HK-2 (cell line): ENCODE measurements around the gene IFT122.
"Not testable (repeated sequence)": the region's sequence is repeated elsewhere in the genome, so short reads cannot be mapped to it uniquely, and the experiment has no call there.

Experiments
- DNase-seq: peaks from one replicate; pipeline ENCODE4 v3.0.0-alpha.2; 2018; ENCODE audit not compliant: unreplicated experiment

IFT122 gene

GRCh38 chr3:129439817-129440617 is at the start of gene IFT122, which contains the start of gene MBD4:
Gene IFT122, plus strand, starts transcription at chr3:129440224. Its CDS starts 107 bp downstream, at chr3:129440331.
Gene MBD4, minus strand, starts transcription at chr3:129439948. Its CDS starts 115 bp downstream, at chr3:129439833.
- DNase-seq = peak; percentile 99

- DNase-seq = not testable (repeated sequence)
Observed at GRCh38 chr3:129391583-129391982, 48.4 kb upstream of the IFT122 start.

- DNase-seq = not testable (repeated sequence)
Observed at GRCh38 chr3:129392106-129392887, 47.7 kb upstream of the IFT122 start.

- no peak for DNase-seq
Observed at GRCh38 chr3:129393271-129393670, 46.8 kb upstream of the IFT122 start.

GRCh38 chr3:129393760-129394564 is 46.1 kb upstream of the IFT122 start:
- DNase-seq = not testable (repeated sequence)

- DNase-seq = peak; percentile 31
Observed at GRCh38 chr3:129398803-129399144, 41.2 kb upstream of the IFT122 start.

- peak; percentile 78 for DNase-seq
Observed at GRCh38 chr3:129399145-129399894, 40.7 kb upstream of the IFT122 start.

- DNase-seq = peak; percentile 37
Observed at GRCh38 chr3:129399895-129400357, 40.1 kb upstream of the IFT122 start.

GRCh38 chr3:129402210-129402609 is 37.8 kb upstream of the IFT122 start:
- DNase-seq = no peak

- DNase-seq = no peak
Observed at GRCh38 chr3:129402616-129403015, 37.4 kb upstream of the IFT122 start.

- DNase-seq = no peak
Observed at GRCh38 chr3:129403450-129403849, 36.6 kb upstream of the IFT122 start.

GRCh38 chr3:129404130-129404529 is 35.9 kb upstream of the IFT122 start:
- DNase-seq = no peak

GRCh38 chr3:129404610-129405009 is 35.4 kb upstream of the IFT122 start:
- DNase-seq = no peak

- DNase-seq = no peak
Observed at GRCh38 chr3:129409541-129409940, 30.5 kb upstream of the IFT122 start.

- no peak for DNase-seq
Observed at GRCh38 chr3:129410971-129411370, 29.1 kb upstream of the IFT122 start.

- no peak for DNase-seq
Observed at GRCh38 chr3:129412542-129413198, 27.4 kb upstream of the IFT122 start.

- DNase-seq = not testable (repeated sequence)
Observed at GRCh38 chr3:129413238-129413637, 26.8 kb upstream of the IFT122 start.

- DNase-seq = no peak
Observed at GRCh38 chr3:129413687-129414506, 26.1 kb upstream of the IFT122 start.

- no peak for DNase-seq
Observed at GRCh38 chr3:129415378-129415777, 24.6 kb upstream of the IFT122 start.

- DNase-seq = no peak
Observed at GRCh38 chr3:129415830-129416229, 24.2 kb upstream of the IFT122 start.
